Osteoblast (primary cell): Measurements from ENCODE around the gene DBN1. TPM values are rescaled to one million over a fixed set of nuclear protein-coding genes. Genes with fewer than 3 reads are reported as not detected.

ENCODE experiments used
- DNase-seq: peaks from one replicate; pipeline ENCODE4 v3.0.0; 2011; ENCODE audit warnings: low spot score, mixed read lengths; ENCODE audit not compliant: insufficient read length; ENCODE audit errors: missing footprints
- H2AFZ ChIP-seq: 2 replicates; pipeline ENCODE4 v1.6.0; 2011; ENCODE audit warnings: mild to moderate bottlenecking, low read length
- H3K27ac ChIP-seq: 2 replicates; pipeline ENCODE4 v1.5.1; 2011; ENCODE audit warnings: mild to moderate bottlenecking, low read depth, low read length, moderate library complexity
- H3K27me3 ChIP-seq: 2 replicates; pipeline ENCODE4 v1.6.0; 2012; ENCODE audit warnings: mild to moderate bottlenecking, control low read depth, inconsistent platforms, low read length, moderate library complexity; ENCODE audit not compliant: insufficient read depth
- H3K36me3 ChIP-seq: 2 replicates; pipeline ENCODE4 v1.5.1; 2011; ENCODE audit warnings: mild to moderate bottlenecking, low read length, control low read depth, moderate library complexity; ENCODE audit not compliant: insufficient read depth
- H3K4me1 ChIP-seq: 2 replicates; pipeline ENCODE4 v1.5.1; 2011; ENCODE audit warnings: mild to moderate bottlenecking, low read length, control low read depth, moderate library complexity; ENCODE audit not compliant: insufficient read depth
- H3K4me2 ChIP-seq: 2 replicates; pipeline ENCODE4 v1.6.0; 2011; ENCODE audit warnings: mild to moderate bottlenecking, low read length; ENCODE audit not compliant: insufficient read depth
- H3K4me3 ChIP-seq: fragments of 200-600 bp; sonication (generic); 3 replicates; pipeline ENCODE4 v1.5.1; 2012; ENCODE audit warnings: mild to moderate bottlenecking, low read length, inconsistent platforms; ENCODE audit not compliant: insufficient read depth
- H3K79me2 ChIP-seq: 2 replicates; pipeline ENCODE4 v1.6.0; 2012; ENCODE audit warnings: mild to moderate bottlenecking, low read length, control low read depth, inconsistent platforms; ENCODE audit not compliant: insufficient read depth
- H3K9me3 ChIP-seq: 2 replicates; pipeline ENCODE4 v1.5.1; 2011; ENCODE audit warnings: low read depth, low read length, control low read depth
- H4K20me1 ChIP-seq: 2 replicates; pipeline ENCODE4 v1.6.0; 2012; ENCODE audit warnings: mild to moderate bottlenecking, low read length, control low read depth; ENCODE audit not compliant: insufficient read depth
- CTCF ChIP-seq: IDR thresholded peaks from 2 replicates; pipeline ENCODE4 v1.5.1; 2011; ENCODE audit warnings: mild to moderate bottlenecking, low read depth, low read length, moderate library complexity; ENCODE audit errors: extremely low read depth
- total RNA-seq: library from RNA; depleted of rRNA; stranded (reverse); fragments of >200 nt; gene quantifications from 2 replicates; pipeline ENCODE4 v1.2.3, GENCODE V29; 2012

Gene DBN1
- total RNA-seq, 1 donor = 139 TPM

GRCh38 chr5:177442066-177442826, 31.2 kb downstream of the DBN1 start:
- TF ChIP-seq CTCF = no peak
- no peaks in the 10 kb centered on the region for H3K79me2 ChIP-seq
- no peaks in the 10 kb centered on the region for H3K27me3 ChIP-seq
- peaks cover 7% of the 10 kb centered on the region for H3K36me3 ChIP-seq
- no peak overlapping the region for H3K4me2 ChIP-seq
- no peak overlapping the region for H2AFZ ChIP-seq
- no peaks in the 10 kb centered on the region for H4K20me1 ChIP-seq
- H3K4me1 ChIP-seq = peaks cover 8% of the 10 kb centered on the region
- no peak overlapping the region for H3K4me3 ChIP-seq
- DNase-seq = peak; percentile 37
- no peaks in the 10 kb centered on the region for H3K9me3 ChIP-seq
- no peak overlapping the region for H3K27ac ChIP-seq

GRCh38 chr5:177440990-177441780, 32.2 kb downstream of the DBN1 start:
- Histone ChIP-seq H2AFZ (no peak overlapping the region), H3K9me3 (no peaks in the 10 kb centered on the region), H3K27me3 (no peaks in the 10 kb centered on the region), H3K27ac (no peak overlapping the region), H3K4me2 (no peak overlapping the region), H4K20me1 (no peaks in the 10 kb centered on the region), H3K4me1 (peaks cover 5% of the 10 kb centered on the region), H3K36me3 (peaks cover 7% of the 10 kb centered on the region), H3K4me3 (no peak overlapping the region), H3K79me2 (no peaks in the 10 kb centered on the region)
- no peak for TF ChIP-seq CTCF
- DNase-seq = peak; percentile 49

- Histone ChIP-seq H3K4me2 (no peak overlapping the region), H3K36me3 (peaks cover 9% of the 10 kb centered on the region)
Measured at GRCh38 chr5:177440211-177440989, 33.0 kb downstream of the DBN1 start.

More at GRCh38 chr5:177440211-177440989, 33.0 kb downstream of the DBN1 start:
- H2AFZ ChIP-seq = no peak overlapping the region
- no peaks in the 10 kb centered on the region for H3K9me3 ChIP-seq
- H4K20me1 ChIP-seq = no peaks in the 10 kb centered on the region
- H3K79me2 ChIP-seq = no peaks in the 10 kb centered on the region
- peak; percentile 51 for DNase-seq
- H3K27ac ChIP-seq = no peak overlapping the region
- no peak overlapping the region for H3K4me3 ChIP-seq
- TF ChIP-seq CTCF = no peak
- no peaks in the 10 kb centered on the region for H3K4me1 ChIP-seq
- H3K27me3 ChIP-seq = no peaks in the 10 kb centered on the region
